NB4 (cell line): Measurements from ENCODE around the gene RFPL1.

Source experiments
- MYC ChIP-seq: IDR thresholded peaks from 2 replicates; pipeline ENCODE4 v1.6.1; 2011; ENCODE audit warnings: low read depth, low read length
- POLR2A ChIP-seq: IDR thresholded peaks from 2 replicates; pipeline ENCODE4 v1.6.1; 2011; ENCODE audit warnings: mild to moderate bottlenecking; ENCODE audit not compliant: insufficient read length; ENCODE audit errors: extremely low read depth
- TF ChIP-seq, protein P1 (sequence below): IDR thresholded peaks from one replicate; pipeline ENCODE4 v1.5.1; 2012; ENCODE audit warnings: low read depth, low read length
- TF ChIP-seq, protein P2 (sequence below): IDR thresholded peaks from 2 replicates; pipeline ENCODE4 v1.6.1; 2011; ENCODE audit warnings: low read depth, low read length

DNA sequence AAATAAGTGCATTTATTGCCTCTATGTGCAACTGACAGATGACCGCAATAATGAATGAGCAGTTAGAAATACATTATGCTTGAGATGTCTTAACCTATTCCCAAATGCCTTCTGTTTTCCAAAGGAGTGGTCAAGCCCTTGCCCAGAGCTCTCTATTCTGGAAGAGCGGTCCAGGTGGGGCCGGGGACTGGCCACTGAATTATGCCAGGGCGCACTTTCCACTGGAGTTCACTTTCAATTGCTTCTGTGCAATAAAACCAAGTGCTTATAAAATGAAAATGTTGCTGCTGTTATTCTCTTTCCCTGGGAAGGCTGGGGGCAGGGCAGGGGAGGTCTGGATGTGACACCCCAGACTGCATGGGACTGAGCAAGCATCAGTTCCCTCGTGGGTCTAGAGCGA, 52.6 kb downstream of the RFPL1 start:
- TF ChIP-seq, protein P1, sequence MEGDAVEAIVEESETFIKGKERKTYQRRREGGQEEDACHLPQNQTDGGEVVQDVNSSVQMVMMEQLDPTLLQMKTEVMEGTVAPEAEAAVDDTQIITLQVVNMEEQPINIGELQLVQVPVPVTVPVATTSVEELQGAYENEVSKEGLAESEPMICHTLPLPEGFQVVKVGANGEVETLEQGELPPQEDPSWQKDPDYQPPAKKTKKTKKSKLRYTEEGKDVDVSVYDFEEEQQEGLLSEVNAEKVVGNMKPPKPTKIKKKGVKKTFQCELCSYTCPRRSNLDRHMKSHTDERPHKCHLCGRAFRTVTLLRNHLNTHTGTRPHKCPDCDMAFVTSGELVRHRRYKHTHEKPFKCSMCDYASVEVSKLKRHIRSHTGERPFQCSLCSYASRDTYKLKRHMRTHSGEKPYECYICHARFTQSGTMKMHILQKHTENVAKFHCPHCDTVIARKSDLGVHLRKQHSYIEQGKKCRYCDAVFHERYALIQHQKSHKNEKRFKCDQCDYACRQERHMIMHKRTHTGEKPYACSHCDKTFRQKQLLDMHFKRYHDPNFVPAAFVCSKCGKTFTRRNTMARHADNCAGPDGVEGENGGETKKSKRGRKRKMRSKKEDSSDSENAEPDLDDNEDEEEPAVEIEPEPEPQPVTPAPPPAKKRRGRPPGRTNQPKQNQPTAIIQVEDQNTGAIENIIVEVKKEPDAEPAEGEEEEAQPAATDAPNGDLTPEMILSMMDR, result no peak
- TF ChIP-seq POLR2A (no peak), MYC (no peak)
- TF ChIP-seq, protein P2, sequence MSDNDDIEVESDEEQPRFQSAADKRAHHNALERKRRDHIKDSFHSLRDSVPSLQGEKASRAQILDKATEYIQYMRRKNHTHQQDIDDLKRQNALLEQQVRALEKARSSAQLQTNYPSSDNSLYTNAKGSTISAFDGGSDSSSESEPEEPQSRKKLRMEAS, result no peak
